GM23338 (cell line): ENCODE measurements around the gene GPSM1. TPM values are rescaled to one million over a fixed set of nuclear protein-coding genes. Genes with fewer than 3 reads are reported as not detected.

Experiments
- ATAC-seq: fragments of 200-7000 bp; cut with Tn5 transposase; 3 replicates; pipeline ENCODE4 v1.9.1; 2020
- DNase-seq: peaks from one replicate; pipeline ENCODE4 v3.0.0-alpha.2; 2015; ENCODE audit warnings: low spot score
- H2AFZ ChIP-seq: fragments of 200-600 bp; sonication (generic); 2 replicates; pipeline ENCODE4 v1.8.0; 2016; ENCODE audit warnings: antibody characterized with exemption, mild to moderate bottlenecking, moderate library complexity
- H3F3A ChIP-seq: fragments of 200-600 bp; sonication (generic); replicated peaks from 2 replicates; pipeline ENCODE4 v1.8.0; 2017; ENCODE audit warnings: antibody characterized with exemption, mixed run types, low read depth
- H3K27ac ChIP-seq: fragments of 200-600 bp; sonication (generic); 2 replicates; pipeline ENCODE4 v1.6.1; 2016; ENCODE audit warnings: low read depth
- H3K27me3 ChIP-seq: fragments of 200-600 bp; sonication (generic); 2 replicates; pipeline ENCODE4 v1.8.0; 2016; ENCODE audit warnings: mild to moderate bottlenecking, mixed run types, moderate library complexity; ENCODE audit not compliant: insufficient read depth
- H3K36me3 ChIP-seq: fragments of 200-600 bp; sonication (generic); 2 replicates; pipeline ENCODE4 v1.8.0; 2016; ENCODE audit warnings: mild to moderate bottlenecking; ENCODE audit not compliant: insufficient read depth
- H3K4me1 ChIP-seq: fragments of 200-600 bp; sonication (generic); 2 replicates; pipeline ENCODE4 v1.8.0; 2016; ENCODE audit warnings: mild to moderate bottlenecking, moderate library complexity; ENCODE audit not compliant: insufficient read depth
- H3K4me2 ChIP-seq: fragments of 200-600 bp; sonication (generic); 2 replicates; pipeline ENCODE4 v1.7.1; 2017; ENCODE audit warnings: mixed run types
- H3K4me3 ChIP-seq: fragments of 200-600 bp; sonication (generic); 2 replicates; pipeline ENCODE4 v1.6.1; 2016; ENCODE audit warnings: mixed run types
- H3K79me2 ChIP-seq: fragments of 200-600 bp; sonication (generic); replicated peaks from 2 replicates; pipeline ENCODE4 v1.8.0; 2017; ENCODE audit warnings: mild to moderate bottlenecking; ENCODE audit not compliant: insufficient read depth
- H3K9me2 ChIP-seq: fragments of 200-600 bp; sonication (generic); 2 replicates; pipeline ENCODE4 v1.8.0; 2017; ENCODE audit not compliant: insufficient read depth
- H4K20me1 ChIP-seq: fragments of 200-600 bp; sonication (generic); replicated peaks from 2 replicates; pipeline ENCODE4 v1.8.0; 2017; ENCODE audit warnings: mild to moderate bottlenecking; ENCODE audit not compliant: insufficient read depth
- H3K27ac Mint-ChIP-seq: 2 replicates; pipeline ENCODE4 v1.8.0; 2020; ENCODE audit warnings: inconsistent platforms, mild to moderate bottlenecking, moderate library complexity, mixed read lengths
- H3K27me3 Mint-ChIP-seq: 3 replicates; pipeline ENCODE4 v1.8.0; 2022; ENCODE audit warnings: low read depth, mild to moderate bottlenecking, moderate library complexity, mixed read lengths, inconsistent platforms; ENCODE audit not compliant: insufficient read depth, poor library complexity
- H3K36me3 Mint-ChIP-seq: 3 replicates; pipeline ENCODE4 v1.8.0; 2021; ENCODE audit warnings: low read depth, mild to moderate bottlenecking, inconsistent platforms, moderate library complexity, mixed read lengths
- H3K4me1 Mint-ChIP-seq: 3 replicates; pipeline ENCODE4 v1.8.0; 2020; ENCODE audit warnings: mild to moderate bottlenecking, inconsistent platforms, mixed read lengths
- H3K4me3 Mint-ChIP-seq: 3 replicates; pipeline ENCODE4 v1.8.0; 2021; ENCODE audit warnings: moderate library complexity, mild to moderate bottlenecking, inconsistent platforms, mixed read lengths
- H3K9me3 Mint-ChIP-seq: 3 replicates; pipeline ENCODE4 v1.8.0; 2020; ENCODE audit warnings: moderate library complexity, mild to moderate bottlenecking, inconsistent platforms, mixed read lengths
- CREB1 ChIP-seq: fragments of 250-450 bp; sonication (Bioruptor Pico); IDR thresholded peaks from 2 replicates; pipeline ENCODE4 v1.5.0; 2020; ENCODE audit warnings: low read depth, mild to moderate bottlenecking, moderate library complexity
- EZH2 ChIP-seq: fragments of 200-600 bp; sonication (generic); IDR thresholded peaks from one replicate; pipeline ENCODE4 v1.8.0; 2017; ENCODE audit warnings: antibody characterized with exemption, mild to moderate bottlenecking, low read depth; ENCODE audit not compliant: unreplicated experiment
- EZH2phosphoT487 ChIP-seq: fragments of 200-600 bp; sonication (generic); IDR thresholded peaks from one replicate; pipeline ENCODE4 v1.8.1; 2018; ENCODE audit warnings: antibody characterized with exemption; ENCODE audit not compliant: unreplicated experiment
- JUNB ChIP-seq: IDR thresholded peaks from one replicate; pipeline ENCODE4 v1.6.1; 2016; ENCODE audit warnings: antibody characterized with exemption; ENCODE audit not compliant: unreplicated experiment
- NANOG ChIP-seq: IDR thresholded peaks from 2 replicates; pipeline ENCODE4 v1.6.1; 2016; ENCODE audit warnings: antibody characterized with exemption, borderline replicate concordance
- POLR2AphosphoS5 ChIP-seq: IDR thresholded peaks from 2 replicates; pipeline ENCODE4 v1.6.1; 2016; ENCODE audit warnings: antibody characterized with exemption, low read depth
- STAT1 ChIP-seq: IDR thresholded peaks from one replicate; pipeline ENCODE4 v1.6.1; 2016; ENCODE audit warnings: antibody characterized with exemption; ENCODE audit not compliant: unreplicated experiment
- ZNF114 ChIP-seq: fragments of 250-450 bp; sonication (Bioruptor Pico); IDR thresholded peaks from 2 replicates; pipeline ENCODE4 v1.5.0; 2020; ENCODE audit warnings: mild to moderate bottlenecking, moderate library complexity
- ZNF331 ChIP-seq: fragments of 250-450 bp; sonication (Bioruptor Pico); IDR thresholded peaks from 2 replicates; pipeline ENCODE4 v1.5.0; 2020; ENCODE audit warnings: low read depth, mild to moderate bottlenecking, moderate library complexity
- polyA plus RNA-seq: library from polyadenylated mRNA; unstranded; fragments of >200 nt; fragmentation: Nextera tagmentation; extraction: Ambion mirVana; gene quantifications from 2 replicates; pipeline ENCODE4 v1.2.1, GENCODE V29; 2016
- total RNA-seq: library from RNA; depleted of rRNA; stranded (reverse); fragments of >200 nt; shearing (Covaris generic); gene quantifications from 2 replicates; pipeline ENCODE4 v1.2.3, GENCODE V29; 2014
- TF ChIP-seq, protein P1 (sequence below), 2 experiments: fragments of 200-600 bp in 1 of 2; sonication (generic) in 1 of 2; conservative IDR thresholded peaks; 2 replicates each; pipeline versions ENCODE4 v1.5.1 to v1.6.1; 2016 to 2017; ENCODE audit warnings: antibody characterized with exemption in 2 of 2, low read depth in 2 of 2, mild to moderate bottlenecking in 2 of 2, moderate library complexity in 1 of 2
- TF ChIP-seq, protein P2 (sequence below): IDR thresholded peaks from 2 replicates; pipeline ENCODE4 v1.6.1; 2016; ENCODE audit warnings: antibody characterized with exemption
- TF ChIP-seq, protein P3 (sequence below): fragments of 250-450 bp; sonication (Bioruptor Pico); IDR thresholded peaks from 2 replicates; pipeline ENCODE4 v1.5.0; 2020; ENCODE audit warnings: mild to moderate bottlenecking, moderate library complexity
- TF ChIP-seq, protein P4 (sequence below): IDR thresholded peaks from one replicate; pipeline ENCODE4 v1.6.1; 2018; ENCODE audit warnings: antibody characterized with exemption; ENCODE audit not compliant: unreplicated experiment

The GPSM1 gene
- total and polyA plus RNA-seq, 2 experiments from 2014 or later = 4.8 to 23.2 TPM

DNA sequence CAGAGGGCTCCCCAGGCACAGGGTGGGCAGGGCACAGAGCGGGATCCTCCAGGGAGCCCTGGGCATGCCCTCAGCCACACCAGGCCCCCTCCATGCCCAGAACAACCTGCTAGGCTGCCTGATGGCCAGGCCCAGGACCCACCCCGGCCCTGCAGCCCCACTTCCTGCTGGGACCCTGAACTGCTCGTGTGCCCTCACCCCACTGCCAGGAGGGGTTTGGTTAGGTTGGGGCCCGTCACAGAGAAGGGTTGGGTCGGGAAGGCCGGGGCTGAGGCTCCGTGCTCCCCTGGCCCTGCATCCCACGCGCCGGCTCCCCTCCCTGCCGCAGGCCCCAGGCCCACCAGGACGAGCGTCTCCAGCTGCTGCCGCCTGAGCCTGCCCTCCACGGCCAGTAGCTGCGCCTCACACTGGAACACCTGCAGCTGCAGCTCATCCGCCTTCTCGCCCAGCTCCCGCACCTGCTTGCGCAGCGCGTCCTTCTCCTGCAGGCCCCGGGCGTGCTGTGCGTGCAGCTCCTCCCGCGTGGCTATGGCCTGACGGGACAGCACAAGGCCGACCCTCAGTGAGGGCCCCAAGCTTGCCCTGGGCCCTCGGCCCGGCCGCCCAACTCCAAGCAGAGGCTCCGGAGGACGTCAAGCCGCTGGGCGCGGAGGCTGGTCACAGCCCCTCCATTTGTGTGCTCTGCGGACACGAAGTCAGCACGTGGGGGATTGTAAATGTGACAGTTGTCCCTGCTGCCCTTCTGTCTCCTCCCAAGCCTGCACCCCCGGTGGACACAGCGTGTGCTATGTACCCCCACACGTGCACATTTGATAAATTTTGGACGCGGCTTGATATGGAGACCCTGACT lies 40.2 kb downstream of the GPSM1 start:
- Mint-ChIP-seq H3K36me3 (no peaks in the 10 kb centered on the region), H3K27ac (no peak overlapping the region)

More for the DNA sequence above, 40.2 kb downstream of the GPSM1 start:
- no peaks in the 10 kb centered on the region; the same call in 1 of the 2 replicates for H3K4me1 ChIP-seq
- H3F3A ChIP-seq = no peaks in the 10 kb centered on the region
- no peaks in the 10 kb centered on the region for H3K79me2 ChIP-seq
- H3K36me3 ChIP-seq = no peaks in the 10 kb centered on the region
- H3K4me2 ChIP-seq = no peak overlapping the region
- no peak overlapping the region for H3K4me3 Mint-ChIP-seq
- no peaks in the 10 kb centered on the region for H3K9me2 ChIP-seq
- no peaks in the 10 kb centered on the region for H3K27me3 ChIP-seq
- no peak overlapping the region for H3K27ac ChIP-seq
- H4K20me1 ChIP-seq = no peaks in the 10 kb centered on the region
- TF ChIP-seq EZH2 (no peak), CREB1 (CRISPR knock-in tag) (no peak), STAT1 (no peak), ZNF331 (CRISPR knock-in tag) (no peak), NANOG (no peak), POLR2AphosphoS5 (no peak), ZNF114 (no peak), JUNB (no peak), EZH2phosphoT487 (no peak)
- TF ChIP-seq, protein P1, sequence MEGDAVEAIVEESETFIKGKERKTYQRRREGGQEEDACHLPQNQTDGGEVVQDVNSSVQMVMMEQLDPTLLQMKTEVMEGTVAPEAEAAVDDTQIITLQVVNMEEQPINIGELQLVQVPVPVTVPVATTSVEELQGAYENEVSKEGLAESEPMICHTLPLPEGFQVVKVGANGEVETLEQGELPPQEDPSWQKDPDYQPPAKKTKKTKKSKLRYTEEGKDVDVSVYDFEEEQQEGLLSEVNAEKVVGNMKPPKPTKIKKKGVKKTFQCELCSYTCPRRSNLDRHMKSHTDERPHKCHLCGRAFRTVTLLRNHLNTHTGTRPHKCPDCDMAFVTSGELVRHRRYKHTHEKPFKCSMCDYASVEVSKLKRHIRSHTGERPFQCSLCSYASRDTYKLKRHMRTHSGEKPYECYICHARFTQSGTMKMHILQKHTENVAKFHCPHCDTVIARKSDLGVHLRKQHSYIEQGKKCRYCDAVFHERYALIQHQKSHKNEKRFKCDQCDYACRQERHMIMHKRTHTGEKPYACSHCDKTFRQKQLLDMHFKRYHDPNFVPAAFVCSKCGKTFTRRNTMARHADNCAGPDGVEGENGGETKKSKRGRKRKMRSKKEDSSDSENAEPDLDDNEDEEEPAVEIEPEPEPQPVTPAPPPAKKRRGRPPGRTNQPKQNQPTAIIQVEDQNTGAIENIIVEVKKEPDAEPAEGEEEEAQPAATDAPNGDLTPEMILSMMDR (conservative IDR thresholded peaks at IDR 0.05; ENCODE audit: low read depth in 2 of 2) = no peak
- TF ChIP-seq, protein P2, sequence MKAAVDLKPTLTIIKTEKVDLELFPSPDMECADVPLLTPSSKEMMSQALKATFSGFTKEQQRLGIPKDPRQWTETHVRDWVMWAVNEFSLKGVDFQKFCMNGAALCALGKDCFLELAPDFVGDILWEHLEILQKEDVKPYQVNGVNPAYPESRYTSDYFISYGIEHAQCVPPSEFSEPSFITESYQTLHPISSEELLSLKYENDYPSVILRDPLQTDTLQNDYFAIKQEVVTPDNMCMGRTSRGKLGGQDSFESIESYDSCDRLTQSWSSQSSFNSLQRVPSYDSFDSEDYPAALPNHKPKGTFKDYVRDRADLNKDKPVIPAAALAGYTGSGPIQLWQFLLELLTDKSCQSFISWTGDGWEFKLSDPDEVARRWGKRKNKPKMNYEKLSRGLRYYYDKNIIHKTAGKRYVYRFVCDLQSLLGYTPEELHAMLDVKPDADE = no peak
- TF ChIP-seq, protein P3, sequence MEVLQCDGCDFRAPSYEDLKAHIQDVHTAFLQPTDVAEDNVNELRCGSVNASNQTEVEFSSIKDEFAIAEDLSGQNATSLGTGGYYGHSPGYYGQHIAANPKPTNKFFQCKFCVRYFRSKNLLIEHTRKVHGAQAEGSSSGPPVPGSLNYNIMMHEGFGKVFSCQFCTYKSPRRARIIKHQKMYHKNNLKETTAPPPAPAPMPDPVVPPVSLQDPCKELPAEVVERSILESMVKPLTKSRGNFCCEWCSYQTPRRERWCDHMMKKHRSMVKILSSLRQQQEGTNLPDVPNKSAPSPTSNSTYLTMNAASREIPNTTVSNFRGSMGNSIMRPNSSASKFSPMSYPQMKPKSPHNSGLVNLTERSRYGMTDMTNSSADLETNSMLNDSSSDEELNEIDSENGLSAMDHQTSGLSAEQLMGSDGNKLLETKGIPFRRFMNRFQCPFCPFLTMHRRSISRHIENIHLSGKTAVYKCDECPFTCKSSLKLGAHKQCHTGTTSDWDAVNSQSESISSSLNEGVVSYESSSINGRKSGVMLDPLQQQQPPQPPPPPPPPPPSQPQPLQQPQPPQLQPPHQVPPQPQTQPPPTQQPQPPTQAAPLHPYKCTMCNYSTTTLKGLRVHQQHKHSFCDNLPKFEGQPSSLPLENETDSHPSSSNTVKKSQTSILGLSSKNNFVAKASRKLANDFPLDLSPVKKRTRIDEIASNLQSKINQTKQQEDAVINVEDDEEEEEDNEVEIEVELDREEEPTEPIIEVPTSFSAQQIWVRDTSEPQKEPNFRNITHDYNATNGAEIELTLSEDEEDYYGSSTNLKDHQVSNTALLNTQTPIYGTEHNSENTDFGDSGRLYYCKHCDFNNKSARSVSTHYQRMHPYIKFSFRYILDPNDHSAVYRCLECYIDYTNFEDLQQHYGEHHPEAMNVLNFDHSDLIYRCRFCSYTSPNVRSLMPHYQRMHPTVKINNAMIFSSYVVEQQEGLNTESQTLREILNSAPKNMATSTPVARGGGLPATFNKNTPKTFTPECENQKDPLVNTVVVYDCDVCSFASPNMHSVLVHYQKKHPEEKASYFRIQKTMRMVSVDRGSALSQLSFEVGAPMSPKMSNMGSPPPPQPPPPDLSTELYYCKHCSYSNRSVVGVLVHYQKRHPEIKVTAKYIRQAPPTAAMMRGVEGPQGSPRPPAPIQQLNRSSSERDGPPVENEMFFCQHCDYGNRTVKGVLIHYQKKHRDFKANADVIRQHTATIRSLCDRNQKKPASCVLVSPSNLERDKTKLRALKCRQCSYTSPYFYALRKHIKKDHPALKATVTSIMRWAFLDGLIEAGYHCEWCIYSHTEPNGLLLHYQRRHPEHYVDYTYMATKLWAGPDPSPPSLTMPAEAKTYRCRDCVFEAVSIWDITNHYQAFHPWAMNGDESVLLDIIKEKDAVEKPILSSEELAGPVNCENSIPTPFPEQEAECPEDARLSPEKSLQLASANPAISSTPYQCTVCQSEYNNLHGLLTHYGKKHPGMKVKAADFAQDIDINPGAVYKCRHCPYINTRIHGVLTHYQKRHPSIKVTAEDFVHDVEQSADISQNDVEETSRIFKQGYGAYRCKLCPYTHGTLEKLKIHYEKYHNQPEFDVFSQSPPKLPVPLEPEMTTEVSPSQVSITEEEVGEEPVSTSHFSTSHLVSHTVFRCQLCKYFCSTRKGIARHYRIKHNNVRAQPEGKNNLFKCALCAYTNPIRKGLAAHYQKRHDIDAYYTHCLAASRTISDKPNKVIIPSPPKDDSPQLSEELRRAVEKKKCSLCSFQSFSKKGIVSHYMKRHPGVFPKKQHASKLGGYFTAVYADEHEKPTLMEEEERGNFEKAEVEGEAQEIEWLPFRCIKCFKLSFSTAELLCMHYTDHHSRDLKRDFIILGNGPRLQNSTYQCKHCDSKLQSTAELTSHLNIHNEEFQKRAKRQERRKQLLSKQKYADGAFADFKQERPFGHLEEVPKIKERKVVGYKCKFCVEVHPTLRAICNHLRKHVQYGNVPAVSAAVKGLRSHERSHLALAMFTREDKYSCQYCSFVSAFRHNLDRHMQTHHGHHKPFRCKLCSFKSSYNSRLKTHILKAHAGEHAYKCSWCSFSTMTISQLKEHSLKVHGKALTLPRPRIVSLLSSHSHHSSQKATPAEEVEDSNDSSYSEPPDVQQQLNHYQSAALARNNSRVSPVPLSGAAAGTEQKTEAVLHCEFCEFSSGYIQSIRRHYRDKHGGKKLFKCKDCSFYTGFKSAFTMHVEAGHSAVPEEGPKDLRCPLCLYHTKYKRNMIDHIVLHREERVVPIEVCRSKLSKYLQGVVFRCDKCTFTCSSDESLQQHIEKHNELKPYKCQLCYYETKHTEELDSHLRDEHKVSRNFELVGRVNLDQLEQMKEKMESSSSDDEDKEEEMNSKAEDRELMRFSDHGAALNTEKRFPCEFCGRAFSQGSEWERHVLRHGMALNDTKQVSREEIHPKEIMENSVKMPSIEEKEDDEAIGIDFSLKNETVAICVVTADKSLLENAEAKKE = no peak
- TF ChIP-seq, protein P4, sequence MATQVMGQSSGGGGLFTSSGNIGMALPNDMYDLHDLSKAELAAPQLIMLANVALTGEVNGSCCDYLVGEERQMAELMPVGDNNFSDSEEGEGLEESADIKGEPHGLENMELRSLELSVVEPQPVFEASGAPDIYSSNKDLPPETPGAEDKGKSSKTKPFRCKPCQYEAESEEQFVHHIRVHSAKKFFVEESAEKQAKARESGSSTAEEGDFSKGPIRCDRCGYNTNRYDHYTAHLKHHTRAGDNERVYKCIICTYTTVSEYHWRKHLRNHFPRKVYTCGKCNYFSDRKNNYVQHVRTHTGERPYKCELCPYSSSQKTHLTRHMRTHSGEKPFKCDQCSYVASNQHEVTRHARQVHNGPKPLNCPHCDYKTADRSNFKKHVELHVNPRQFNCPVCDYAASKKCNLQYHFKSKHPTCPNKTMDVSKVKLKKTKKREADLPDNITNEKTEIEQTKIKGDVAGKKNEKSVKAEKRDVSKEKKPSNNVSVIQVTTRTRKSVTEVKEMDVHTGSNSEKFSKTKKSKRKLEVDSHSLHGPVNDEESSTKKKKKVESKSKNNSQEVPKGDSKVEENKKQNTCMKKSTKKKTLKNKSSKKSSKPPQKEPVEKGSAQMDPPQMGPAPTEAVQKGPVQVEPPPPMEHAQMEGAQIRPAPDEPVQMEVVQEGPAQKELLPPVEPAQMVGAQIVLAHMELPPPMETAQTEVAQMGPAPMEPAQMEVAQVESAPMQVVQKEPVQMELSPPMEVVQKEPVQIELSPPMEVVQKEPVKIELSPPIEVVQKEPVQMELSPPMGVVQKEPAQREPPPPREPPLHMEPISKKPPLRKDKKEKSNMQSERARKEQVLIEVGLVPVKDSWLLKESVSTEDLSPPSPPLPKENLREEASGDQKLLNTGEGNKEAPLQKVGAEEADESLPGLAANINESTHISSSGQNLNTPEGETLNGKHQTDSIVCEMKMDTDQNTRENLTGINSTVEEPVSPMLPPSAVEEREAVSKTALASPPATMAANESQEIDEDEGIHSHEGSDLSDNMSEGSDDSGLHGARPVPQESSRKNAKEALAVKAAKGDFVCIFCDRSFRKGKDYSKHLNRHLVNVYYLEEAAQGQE = no peak
- ATAC-seq = no peak
- no peak overlapping the region for H2AFZ ChIP-seq
- H3K27me3 Mint-ChIP-seq = peaks cover 17% of the 10 kb centered on the region
- DNase-seq = no peak
- H3K9me3 Mint-ChIP-seq = no peaks in the 10 kb centered on the region
- peaks cover 8% of the 10 kb centered on the region; the same call in 1 of the 3 replicates for H3K4me1 Mint-ChIP-seq
- no peak overlapping the region for H3K4me3 ChIP-seq
